ENCODE data around the gene TMEM161A. TPM values are rescaled to one million over a fixed set of nuclear protein-coding genes. Genes with fewer than 3 reads are reported as not detected.

The TMEM161A gene
- total and polyA plus RNA-seq, 2 of the 13 experiments (the other 11 are each of a cell fraction or from before 2014, with no cell fraction given): 25.9 to 31.4 TPM

DNA sequence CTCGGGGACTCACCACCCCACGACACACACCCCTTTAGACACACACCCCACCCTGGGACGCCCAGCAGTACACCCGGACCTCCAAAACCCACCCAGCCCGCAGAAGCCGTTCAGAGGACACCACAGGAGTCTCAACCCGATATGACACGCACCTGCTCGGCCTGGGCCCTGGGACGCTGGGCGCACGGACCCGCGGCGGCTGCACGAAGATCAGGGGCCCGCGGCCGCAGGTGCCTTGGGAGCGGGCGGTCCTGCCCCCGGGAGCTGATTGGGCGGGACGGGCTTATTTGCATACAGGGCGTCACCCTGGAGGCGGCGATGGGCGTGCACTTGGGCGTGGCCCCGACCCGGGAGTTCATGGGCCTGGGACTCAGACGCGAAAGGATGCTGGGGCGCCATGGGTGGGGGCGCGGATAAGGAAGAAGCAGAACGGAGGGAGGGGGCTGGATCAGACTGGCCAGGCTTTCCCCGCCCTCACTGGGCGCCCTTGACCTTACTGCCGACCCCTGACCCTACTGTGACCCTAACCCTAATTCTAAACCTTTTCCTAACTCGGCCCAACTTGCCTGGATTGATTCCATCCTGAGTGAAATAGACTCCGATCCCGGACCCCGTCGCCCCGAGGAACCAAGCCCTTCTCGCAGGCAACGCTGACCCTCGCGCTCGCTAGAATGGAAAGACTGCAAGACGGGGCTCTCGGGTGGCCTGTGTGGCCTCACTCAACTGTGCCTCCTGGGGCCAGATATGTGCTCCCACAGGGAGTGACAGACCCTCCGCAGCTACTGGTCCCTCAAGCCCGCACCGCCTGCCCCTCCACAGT, 32.0 kb upstream of the TMEM161A start, which contains the start of gene MEF2B (continued):
- TF ChIP-seq, protein P1, sequence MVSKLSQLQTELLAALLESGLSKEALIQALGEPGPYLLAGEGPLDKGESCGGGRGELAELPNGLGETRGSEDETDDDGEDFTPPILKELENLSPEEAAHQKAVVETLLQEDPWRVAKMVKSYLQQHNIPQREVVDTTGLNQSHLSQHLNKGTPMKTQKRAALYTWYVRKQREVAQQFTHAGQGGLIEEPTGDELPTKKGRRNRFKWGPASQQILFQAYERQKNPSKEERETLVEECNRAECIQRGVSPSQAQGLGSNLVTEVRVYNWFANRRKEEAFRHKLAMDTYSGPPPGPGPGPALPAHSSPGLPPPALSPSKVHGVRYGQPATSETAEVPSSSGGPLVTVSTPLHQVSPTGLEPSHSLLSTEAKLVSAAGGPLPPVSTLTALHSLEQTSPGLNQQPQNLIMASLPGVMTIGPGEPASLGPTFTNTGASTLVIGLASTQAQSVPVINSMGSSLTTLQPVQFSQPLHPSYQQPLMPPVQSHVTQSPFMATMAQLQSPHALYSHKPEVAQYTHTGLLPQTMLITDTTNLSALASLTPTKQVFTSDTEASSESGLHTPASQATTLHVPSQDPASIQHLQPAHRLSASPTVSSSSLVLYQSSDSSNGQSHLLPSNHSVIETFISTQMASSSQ (IDR thresholded peaks at IDR 0.05; ENCODE audit: low read depth): no peak
- TF ChIP-seq, protein P1 (CRISPR knock-in tag; IDR thresholded peaks at IDR 0.05; ENCODE audit: borderline replicate concordance): no peak
- no peak for TF ChIP-seq MZF1 (CRISPR knock-in tag; IDR thresholded peaks at IDR 0.05; ENCODE audit: borderline replicate concordance)
- TF ChIP-seq KMT2B (CRISPR knock-in tag; IDR thresholded peaks at IDR 0.05): no peak
- TF ChIP-seq, protein P2, sequence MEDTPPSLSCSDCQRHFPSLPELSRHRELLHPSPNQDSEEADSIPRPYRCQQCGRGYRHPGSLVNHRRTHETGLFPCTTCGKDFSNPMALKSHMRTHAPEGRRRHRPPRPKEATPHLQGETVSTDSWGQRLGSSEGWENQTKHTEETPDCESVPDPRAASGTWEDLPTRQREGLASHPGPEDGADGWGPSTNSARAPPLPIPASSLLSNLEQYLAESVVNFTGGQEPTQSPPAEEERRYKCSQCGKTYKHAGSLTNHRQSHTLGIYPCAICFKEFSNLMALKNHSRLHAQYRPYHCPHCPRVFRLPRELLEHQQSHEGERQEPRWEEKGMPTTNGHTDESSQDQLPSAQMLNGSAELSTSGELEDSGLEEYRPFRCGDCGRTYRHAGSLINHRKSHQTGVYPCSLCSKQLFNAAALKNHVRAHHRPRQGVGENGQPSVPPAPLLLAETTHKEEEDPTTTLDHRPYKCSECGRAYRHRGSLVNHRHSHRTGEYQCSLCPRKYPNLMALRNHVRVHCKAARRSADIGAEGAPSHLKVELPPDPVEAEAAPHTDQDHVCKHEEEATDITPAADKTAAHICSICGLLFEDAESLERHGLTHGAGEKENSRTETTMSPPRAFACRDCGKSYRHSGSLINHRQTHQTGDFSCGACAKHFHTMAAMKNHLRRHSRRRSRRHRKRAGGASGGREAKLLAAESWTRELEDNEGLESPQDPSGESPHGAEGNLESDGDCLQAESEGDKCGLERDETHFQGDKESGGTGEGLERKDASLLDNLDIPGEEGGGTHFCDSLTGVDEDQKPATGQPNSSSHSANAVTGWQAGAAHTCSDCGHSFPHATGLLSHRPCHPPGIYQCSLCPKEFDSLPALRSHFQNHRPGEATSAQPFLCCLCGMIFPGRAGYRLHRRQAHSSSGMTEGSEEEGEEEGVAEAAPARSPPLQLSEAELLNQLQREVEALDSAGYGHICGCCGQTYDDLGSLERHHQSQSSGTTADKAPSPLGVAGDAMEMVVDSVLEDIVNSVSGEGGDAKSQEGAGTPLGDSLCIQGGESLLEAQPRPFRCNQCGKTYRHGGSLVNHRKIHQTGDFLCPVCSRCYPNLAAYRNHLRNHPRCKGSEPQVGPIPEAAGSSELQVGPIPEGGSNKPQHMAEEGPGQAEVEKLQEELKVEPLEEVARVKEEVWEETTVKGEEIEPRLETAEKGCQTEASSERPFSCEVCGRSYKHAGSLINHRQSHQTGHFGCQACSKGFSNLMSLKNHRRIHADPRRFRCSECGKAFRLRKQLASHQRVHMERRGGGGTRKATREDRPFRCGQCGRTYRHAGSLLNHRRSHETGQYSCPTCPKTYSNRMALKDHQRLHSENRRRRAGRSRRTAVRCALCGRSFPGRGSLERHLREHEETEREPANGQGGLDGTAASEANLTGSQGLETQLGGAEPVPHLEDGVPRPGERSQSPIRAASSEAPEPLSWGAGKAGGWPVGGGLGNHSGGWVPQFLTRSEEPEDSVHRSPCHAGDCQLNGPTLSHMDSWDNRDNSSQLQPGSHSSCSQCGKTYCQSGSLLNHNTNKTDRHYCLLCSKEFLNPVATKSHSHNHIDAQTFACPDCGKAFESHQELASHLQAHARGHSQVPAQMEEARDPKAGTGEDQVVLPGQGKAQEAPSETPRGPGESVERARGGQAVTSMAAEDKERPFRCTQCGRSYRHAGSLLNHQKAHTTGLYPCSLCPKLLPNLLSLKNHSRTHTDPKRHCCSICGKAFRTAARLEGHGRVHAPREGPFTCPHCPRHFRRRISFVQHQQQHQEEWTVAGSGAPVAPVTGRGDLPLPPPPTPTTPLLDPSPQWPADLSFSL (CRISPR knock-in tag; IDR thresholded peaks at IDR 0.05): no peak
- TF ChIP-seq RBAK (CRISPR knock-in tag; IDR thresholded peaks at IDR 0.05): no peak
- no peak for TF ChIP-seq NPAS2 (CRISPR knock-in tag; IDR thresholded peaks at IDR 0.05; ENCODE audit: borderline replicate concordance)
- TF ChIP-seq CHD4 (IDR thresholded peaks at IDR 0.05; ENCODE audit: borderline replicate concordance, low read length): no peak
- no peak for TF ChIP-seq PRDM15 (CRISPR knock-in tag; IDR thresholded peaks at IDR 0.05)
- no peak for TF ChIP-seq ATM (IDR thresholded peaks at IDR 0.05; ENCODE audit: borderline replicate concordance)
